Naive thymus-derived CD4-positive, alpha-beta T cell (primary cell): ENCODE data around the gene PIK3C3. TPM values are rescaled to one million over a fixed set of nuclear protein-coding genes. Genes with fewer than 3 reads are reported as not detected.

Experiments used
- ATAC-seq: fragments of 150-1000 bp; cut with Tn5 transposase; 2 replicates; pipeline ENCODE4 v1.10.0; 2021; ENCODE audit warnings: mild to moderate bottlenecking, moderate library complexity
- CTCF ChIA-PET: fragments of 350-600 bp; sonication (Branson Sonifier 250); formaldehyde crosslinking; loops from one replicate; lab custom pipeline; 2021; ENCODE audit warnings: antibody characterized with exemption; lab: Charles Lee
- POLR2A ChIA-PET: fragments of 350-600 bp; sonication (Branson Sonifier 250); formaldehyde crosslinking; loops from one replicate; lab custom pipeline; 2021; ENCODE audit warnings: antibody characterized with exemption, inconsistent platforms; lab: Charles Lee
- DNase-seq, 9 donors: peaks; one replicate each; pipeline versions ENCODE4 v3.0.0 to v3.0.0-alpha.2; 2020 to 2022; ENCODE audit warnings: mixed read lengths in 1 of 9
- H3K27ac ChIP-seq: one replicate; pipeline ENCODE4 v1.7.0; 2013; ENCODE audit warnings: mild to moderate bottlenecking, low read depth, low read length, moderate library complexity
- H3K27me3 ChIP-seq, 2 donors: one replicate each; pipeline ENCODE4 v1.7.0; 2013; ENCODE audit warnings: low read length in 2 of 2, mild to moderate bottlenecking in 2 of 2, moderate library complexity in 2 of 2; ENCODE audit not compliant: control insufficient read depth in 2 of 2, insufficient read depth in 2 of 2
- H3K36me3 ChIP-seq, 3 experiments: 1 replicate in 2 of 3; 2 replicates in 1 of 3; pipeline ENCODE4 v1.7.0; 2013; ENCODE audit warnings: low read length in 3 of 3, mild to moderate bottlenecking in 3 of 3, moderate library complexity in 1 of 3; ENCODE audit not compliant: insufficient read depth in 3 of 3, control insufficient read depth in 2 of 3
- H3K4me1 ChIP-seq, 2 donors: one replicate each; pipeline ENCODE4 v1.7.0; 2013; ENCODE audit warnings: low read length in 2 of 2, mild to moderate bottlenecking in 2 of 2, moderate library complexity in 1 of 2; ENCODE audit not compliant: control insufficient read depth in 2 of 2, insufficient read depth in 2 of 2
- H3K4me3 ChIP-seq: 2 replicates; pipeline ENCODE4 v1.7.0; 2013; ENCODE audit warnings: mild to moderate bottlenecking, low read length
- H3K9me3 ChIP-seq, 3 experiments: 1 replicate in 2 of 3; 2 replicates in 1 of 3; pipeline ENCODE4 v1.7.0; 2013; ENCODE audit warnings: low read length in 3 of 3; ENCODE audit not compliant: control insufficient read depth in 2 of 3
- H3K27ac Mint-ChIP-seq, 9 donors: one replicate each; pipeline ENCODE4 v1.8.0; 2020 to 2022; ENCODE audit warnings: mixed read lengths in 9 of 9, mild to moderate bottlenecking in 8 of 9, moderate library complexity in 5 of 9, inconsistent platforms in 2 of 9
- H3K27me3 Mint-ChIP-seq, 5 donors: one replicate each; pipeline ENCODE4 v1.8.0; 2021 to 2022; ENCODE audit warnings: mixed read lengths in 5 of 5, mild to moderate bottlenecking in 1 of 5
- H3K36me3 Mint-ChIP-seq, 5 donors: one replicate each; pipeline ENCODE4 v1.8.0; 2020 to 2022; ENCODE audit warnings: mixed read lengths in 5 of 5, mild to moderate bottlenecking in 3 of 5, inconsistent platforms in 1 of 5
- H3K4me1 Mint-ChIP-seq, 7 donors: one replicate each; pipeline ENCODE4 v1.8.0; 2020 to 2022; ENCODE audit warnings: mixed read lengths in 7 of 7, mild to moderate bottlenecking in 3 of 7, inconsistent platforms in 1 of 7
- H3K4me3 Mint-ChIP-seq, 10 donors: one replicate each; pipeline ENCODE4 v1.8.0; 2020 to 2022; ENCODE audit warnings: mild to moderate bottlenecking in 10 of 10, mixed read lengths in 10 of 10, moderate library complexity in 6 of 10, inconsistent platforms in 2 of 10
- H3K9me3 Mint-ChIP-seq, 11 donors: one replicate each; pipeline ENCODE4 v1.8.0; 2020 to 2022; ENCODE audit warnings: mixed read lengths in 11 of 11, mild to moderate bottlenecking in 4 of 11, inconsistent platforms in 1 of 11, moderate library complexity in 1 of 11
- intact Hi-C, 2 donors: fragments of 100-400 bp; cut with micrococcal nuclease; formaldehyde crosslinking; loops; one replicate each; pipeline ENCODE4 v1.15.1; 2023
- polyA plus RNA-seq, 2 donors: library from polyadenylated mRNA; unstranded; fragments of 300-500 nt; fragmentation: Illumina TruSeq; gene quantifications; one replicate each; pipeline ENCODE4 v1.2.3, GENCODE V29; 2021
- total RNA-seq, 6 experiments: library from RNA in 5 of 6; stranded (reverse) in 5 of 6; gene quantifications; 1 replicate in 5 of 6; 2 replicates in 1 of 6; pipeline ENCODE4 v1.2.3 and lab custom pipeline; 2021 to 2026

The PIK3C3 gene
- total RNA-seq (10 to 100 TPM; 47.4 to 76.9 (median 59.7) TPM), polyA plus RNA-seq (10 to 100 TPM; 30.6 to 41.8 TPM), total RNA-seq (lab: John Stamatoyannopoulos, UW) (70.3 reads per million, percentile 78 among the genes with 10 or more reads in this experiment)

GRCh38 chr18:41954827-41955613 is at the start of gene PIK3C3:
PIK3C3 (plus strand) TSS chr18:41955234; CDS start chr18:41955292, 58 bp downstream.
- ATAC-seq (peak; percentile 96), DNase-seq (peak; percentile 90 to 97 (median 95))
- H3K36me3 Mint-ChIP-seq, result peaks cover 4 to 19% (median 16%) of the 10 kb centered on the region in 5 donors
- H3K27ac Mint-ChIP-seq, result peak within 1 kb of the TSS; percentile 97 to 100 (median 99)
- Histone ChIP-seq H3K36me3 (peaks cover 0 to 5% (median 0%) of the 10 kb centered on the region in 3 experiments), H3K27me3 (no peaks in the 10 kb centered on the region), H3K4me3 (peak within 1 kb of the TSS; percentile 80), H3K4me1 (peaks cover 28 to 31% of the 10 kb centered on the region in 2 donors), H3K27ac (peak within 1 kb of the TSS; percentile 91), H3K9me3 (no peaks in the 10 kb centered on the region)
- peaks cover 26 to 50% (median 42%) of the 10 kb centered on the region in 7 donors for H3K4me1 Mint-ChIP-seq
- ChIA-PET CTCF (no interaction called here), POLR2A (interaction anchor here (0.6 to 1.0 kb wide), 2 partner anchors 10 to 14 kb away, joined by 3 read pairs; no protein-coding TSS in a partner anchor)
- H3K9me3 Mint-ChIP-seq, result no peaks in the 10 kb centered on the region
- intact Hi-C loops, result loop anchor here in 1 of 2 donors (5.0 kb wide), 1 partner anchor 97 kb away; no protein-coding TSS in a partner anchor
- peak within 1 kb of the TSS; percentile 96 to 100 (median 100) for H3K4me3 Mint-ChIP-seq
- H3K27me3 Mint-ChIP-seq, result peaks cover 0 to 6% (median 0%) of the 10 kb centered on the region in 5 donors

GRCh38 chr18:41905786-41906527 is 49.1 kb upstream of the PIK3C3 start:
- H3K27ac ChIP-seq, result no peak overlapping the region
- no peaks in the 10 kb centered on the region for H3K9me3 ChIP-seq
- no peaks in the 10 kb centered on the region for H3K27me3 ChIP-seq
- Mint-ChIP-seq H3K36me3 (no peaks in the 10 kb centered on the region), H3K4me3 (peak overlapping the region in 6 of 10 donors; percentile 26 to 72 (median 63)), H3K9me3 (no peaks in the 10 kb centered on the region), H3K4me1 (peaks cover 0 to 13% (median 8%) of the 10 kb centered on the region in 7 donors), H3K27me3 (peaks cover 0 to 6% (median 0%) of the 10 kb centered on the region in 5 donors), H3K27ac (peak overlapping the region in 1 of 9 donors; percentile 47)
- H3K36me3 ChIP-seq, result no peaks in the 10 kb centered on the region
- ATAC-seq, result no peak
- H3K4me1 ChIP-seq, result peaks cover 0 to 8% of the 10 kb centered on the region in 2 donors
- POLR2A ChIA-PET, result no interaction called here
- H3K4me3 ChIP-seq, result no peak overlapping the region
- peak in 1 of 9 donors; percentile 4 for DNase-seq
- CTCF ChIA-PET, result no interaction called here
- intact Hi-C loops, result loop anchor here in 1 of 2 donors (2.0 kb wide), 1 partner anchor 971 kb away; no protein-coding TSS in a partner anchor

GRCh38 chr18:41906528-41907146 is 48.4 kb upstream of the PIK3C3 start:
- peaks cover 0 to 13% (median 8%) of the 10 kb centered on the region in 7 donors for H3K4me1 Mint-ChIP-seq
- ATAC-seq (peak; percentile 90), DNase-seq (peak in 7 of 9 donors; percentile 40 to 72 (median 65))
- peak overlapping the region in 9 of 10 donors; percentile 12 to 72 (median 49) for H3K4me3 Mint-ChIP-seq
- no peak overlapping the region for H3K27ac ChIP-seq
- H3K27me3 ChIP-seq, result no peaks in the 10 kb centered on the region
- POLR2A ChIA-PET, result no interaction called here
- H3K36me3 ChIP-seq, result no peaks in the 10 kb centered on the region
- H3K9me3 ChIP-seq, result no peaks in the 10 kb centered on the region
- intact Hi-C loops, result loop anchor here in 1 of 2 donors (2.0 kb wide), 1 partner anchor 972 kb away; no protein-coding TSS in a partner anchor
- CTCF ChIA-PET, result no interaction called here
- no peaks in the 10 kb centered on the region for H3K9me3 Mint-ChIP-seq
- peak overlapping the region in 4 of 9 donors; percentile 45 to 68 (median 46) for H3K27ac Mint-ChIP-seq
- peaks cover 0 to 8% of the 10 kb centered on the region in 2 donors for H3K4me1 ChIP-seq
- peaks cover 0 to 6% (median 0%) of the 10 kb centered on the region in 5 donors for H3K27me3 Mint-ChIP-seq
- no peaks in the 10 kb centered on the region for H3K36me3 Mint-ChIP-seq
- no peak overlapping the region for H3K4me3 ChIP-seq

GRCh38 chr18:41917181-41917580 is 37.9 kb upstream of the PIK3C3 start:
- no peaks in the 10 kb centered on the region for H3K4me1 ChIP-seq
- Mint-ChIP-seq H3K27me3 (peaks cover 4 to 29% (median 19%) of the 10 kb centered on the region in 5 donors), H3K4me3 (no peak overlapping the region), H3K36me3 (no peaks in the 10 kb centered on the region), H3K4me1 (no peaks in the 10 kb centered on the region), H3K9me3 (no peaks in the 10 kb centered on the region), H3K27ac (no peak overlapping the region)
- DNase-seq (no peak), ATAC-seq (no peak)
- H3K4me3 ChIP-seq, result no peak overlapping the region
- intact Hi-C loops, result no loop called here
- ChIA-PET POLR2A (no interaction called here), CTCF (no interaction called here)
- no peak overlapping the region for H3K27ac ChIP-seq
- H3K36me3 ChIP-seq, result no peaks in the 10 kb centered on the region
- H3K27me3 ChIP-seq, result no peaks in the 10 kb centered on the region
- no peaks in the 10 kb centered on the region for H3K9me3 ChIP-seq

GRCh38 chr18:41921770-41922169 is 33.3 kb upstream of the PIK3C3 start:
- ChIA-PET CTCF (no interaction called here), POLR2A (no interaction called here)

GRCh38 chr18:41922176-41922575 is 32.9 kb upstream of the PIK3C3 start:
- Histone ChIP-seq H3K4me1 (no peaks in the 10 kb centered on the region), H3K4me3 (no peak overlapping the region), H3K9me3 (no peaks in the 10 kb centered on the region), H3K27ac (no peak overlapping the region), H3K36me3 (no peaks in the 10 kb centered on the region), H3K27me3 (no peaks in the 10 kb centered on the region)
- no peak overlapping the region for H3K4me3 Mint-ChIP-seq
- no peak overlapping the region for H3K27ac Mint-ChIP-seq
- no peaks in the 10 kb centered on the region for H3K9me3 Mint-ChIP-seq
- H3K4me1 Mint-ChIP-seq, result peaks cover 0 to 3% (median 0%) of the 10 kb centered on the region in 7 donors
- ChIA-PET CTCF (no interaction called here), POLR2A (no interaction called here)
- H3K27me3 Mint-ChIP-seq, result peaks cover 0 to 16% (median 9%) of the 10 kb centered on the region in 5 donors
- ATAC-seq (no peak), DNase-seq (no peak)
- intact Hi-C loops, result no loop called here
- no peaks in the 10 kb centered on the region for H3K36me3 Mint-ChIP-seq

More at GRCh38 chr18:41921770-41922169, 33.3 kb upstream of the PIK3C3 start:
- Histone ChIP-seq H3K4me3 (no peak overlapping the region), H3K4me1 (no peaks in the 10 kb centered on the region), H3K27ac (no peak overlapping the region), H3K9me3 (no peaks in the 10 kb centered on the region), H3K27me3 (no peaks in the 10 kb centered on the region), H3K36me3 (no peaks in the 10 kb centered on the region)
- no peaks in the 10 kb centered on the region for H3K9me3 Mint-ChIP-seq
- intact Hi-C loops, result no loop called here
- ATAC-seq, result no peak
- H3K36me3 Mint-ChIP-seq, result no peaks in the 10 kb centered on the region
- H3K27me3 Mint-ChIP-seq, result peaks cover 0 to 20% (median 13%) of the 10 kb centered on the region in 5 donors
- H3K27ac Mint-ChIP-seq, result no peak overlapping the region
- no peak for DNase-seq
- H3K4me1 Mint-ChIP-seq, result peaks cover 0 to 1% (median 0%) of the 10 kb centered on the region in 7 donors
- H3K4me3 Mint-ChIP-seq, result no peak overlapping the region
